ENCODE measurements around the gene ITGA4. TPM values are rescaled to one million over a fixed set of nuclear protein-coding genes. Genes with fewer than 3 reads are reported as not detected.

Gene ITGA4
- total and polyA plus RNA-seq, 2 donors (not counting 3 experiments of a cell fraction or from before 2014, with no cell fraction given) = 1.5 to 2.8 TPM

DNA sequence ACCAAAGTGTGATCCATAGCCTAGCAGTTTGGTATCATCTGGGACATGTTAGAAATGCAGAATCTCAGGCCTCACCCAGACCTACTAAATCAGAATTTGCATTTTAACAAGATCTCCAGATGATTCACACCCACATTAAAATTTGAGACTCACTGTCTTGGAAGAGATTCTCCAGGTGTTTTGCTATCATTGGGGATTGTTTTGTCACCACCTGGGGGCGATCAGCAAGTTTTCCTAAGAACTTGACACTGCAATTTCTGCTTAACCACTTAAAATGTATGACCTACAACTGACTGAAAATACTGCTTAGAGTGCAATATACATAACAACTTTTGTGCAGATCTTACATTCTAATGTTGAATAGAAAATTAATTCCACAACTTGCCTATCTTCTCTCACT is 18.9 kb upstream of the ITGA4 start:
- Histone ChIP-seq H3K79me2 (ENCODE audit: control insufficient read depth, insufficient read depth, low read length) (no peaks in the 10 kb centered on the region), H3K27me3 (ENCODE audit: control insufficient read depth in 2 of 2, insufficient read depth in 2 of 2, low read length in 2 of 2) (peaks cover 4% of the 10 kb centered on the region in 2 experiments), H4K20me1 (replicated peaks; ENCODE audit: control insufficient read depth, extremely low read depth, insufficient read depth, low read length) (no peaks in the 10 kb centered on the region), H3K9me3 (replicated peaks; ENCODE audit: control insufficient read depth, insufficient read depth, low read length) (no peaks in the 10 kb centered on the region), H2AFZ (ENCODE audit: low read depth, low read length) (no peak overlapping the region), H3K9me1 (replicated peaks; ENCODE audit: control insufficient read depth, extremely low read depth, insufficient read depth, low read length) (no peaks in the 10 kb centered on the region), H3K27ac (ENCODE audit: insufficient read depth, low read depth, low read length) (no peak overlapping the region), H3K4me3 (replicated peaks in 1 of 3; ENCODE audit: insufficient read depth in 1 of 3, low read depth in 1 of 3, low read length in 3 of 3) (no peak overlapping the region), H3K36me3 (ENCODE audit: control insufficient read depth in 2 of 2, extremely low read depth in 1 of 2, insufficient read depth in 2 of 2, low read length in 2 of 2) (no peaks in the 10 kb centered on the region), H3K9ac (replicated peaks; ENCODE audit: extremely low read depth, insufficient read depth, low read length) (no peak overlapping the region), H3K4me1 (ENCODE audit: control insufficient read depth, extremely low read depth, insufficient read depth, low read length) (no peaks in the 10 kb centered on the region), H3K4me2 (ENCODE audit: insufficient read depth, low read length) (no peak overlapping the region)
- no TSS peak for BruUV-seq (replicated peaks)
- ChIA-PET CTCF (interaction anchor here (0.9 to 1.2 kb wide), 2 partner anchors 24 to 28 kb away, joined by 3 to 5 read pairs; no protein-coding TSS in a partner anchor), POLR2A (no interaction called here)
- TF ChIP-seq JUN (IDR thresholded peaks at IDR 0.05; ENCODE audit: borderline replicate concordance, insufficient read depth, insufficient read length, low read depth) (no peak), POLR2AphosphoS5 (IDR thresholded peaks at IDR 0.05; ENCODE audit: insufficient read depth, low read depth, low read length) (no peak), POLR2A (IDR thresholded peaks at IDR 0.05; ENCODE audit: low read depth, low read length) (no peak), GATA2 (IDR thresholded peaks at IDR 0.05; ENCODE audit: insufficient read depth, insufficient read length, low read depth, low read length) (no peak), EZH2 (IDR thresholded peaks at IDR 0.05; ENCODE audit: borderline replicate concordance, low read depth, low read length, severe bottlenecking) (no peak), MYC (IDR thresholded peaks at IDR 0.05; ENCODE audit: low read depth, low read length) (no peak)
- TF ChIP-seq, protein P1, sequence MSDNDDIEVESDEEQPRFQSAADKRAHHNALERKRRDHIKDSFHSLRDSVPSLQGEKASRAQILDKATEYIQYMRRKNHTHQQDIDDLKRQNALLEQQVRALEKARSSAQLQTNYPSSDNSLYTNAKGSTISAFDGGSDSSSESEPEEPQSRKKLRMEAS (IDR thresholded peaks at IDR 0.05; ENCODE audit: insufficient read depth, insufficient read length) = no peak
- DNase-seq (ENCODE audit: low read depth, low spot score) (no peak), FAIRE-seq (no peak)
- dilution Hi-C loops (cut with MboI; ENCODE audit: extremely low pct_ligation_motif_present, low sequenced_read_pairs) (no loop called here), intact Hi-C loops (cut with micrococcal nuclease) (no loop called here)

DNA sequence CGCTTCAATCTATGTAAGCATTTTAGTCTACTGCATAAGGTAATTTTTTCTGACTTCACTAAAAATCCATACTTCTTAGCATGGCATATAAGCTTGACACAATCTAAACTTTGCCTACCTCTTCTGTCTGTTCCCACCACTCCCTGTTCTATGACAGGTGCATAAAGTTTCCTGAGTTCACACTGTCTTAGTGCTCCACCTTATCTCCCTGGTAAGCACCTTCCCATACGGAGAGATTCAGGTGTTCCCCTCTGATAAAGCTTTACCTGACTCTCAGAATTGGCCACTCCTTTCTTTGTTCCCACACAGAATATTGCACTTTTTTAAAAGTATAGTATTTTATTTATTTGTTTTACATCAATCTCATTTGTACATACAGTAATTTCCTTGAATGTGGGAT is 16.8 kb upstream of the ITGA4 start:
- Histone ChIP-seq H2AFZ (ENCODE audit: low read depth, low read length) (no peak overlapping the region), H3K79me2 (ENCODE audit: control insufficient read depth, insufficient read depth, low read length) (no peaks in the 10 kb centered on the region), H3K4me1 (ENCODE audit: control insufficient read depth, extremely low read depth, insufficient read depth, low read length) (no peaks in the 10 kb centered on the region), H3K9me1 (replicated peaks; ENCODE audit: control insufficient read depth, extremely low read depth, insufficient read depth, low read length) (no peaks in the 10 kb centered on the region), H3K36me3 (ENCODE audit: control insufficient read depth in 2 of 2, extremely low read depth in 1 of 2, insufficient read depth in 2 of 2, low read length in 2 of 2) (no peaks in the 10 kb centered on the region), H3K9ac (replicated peaks; ENCODE audit: extremely low read depth, insufficient read depth, low read length) (no peak overlapping the region), H3K27me3 (ENCODE audit: control insufficient read depth in 2 of 2, insufficient read depth in 2 of 2, low read length in 2 of 2) (peaks cover 4 to 12% of the 10 kb centered on the region in 2 experiments), H3K9me3 (replicated peaks; ENCODE audit: control insufficient read depth, insufficient read depth, low read length) (no peaks in the 10 kb centered on the region), H4K20me1 (replicated peaks; ENCODE audit: control insufficient read depth, extremely low read depth, insufficient read depth, low read length) (no peaks in the 10 kb centered on the region), H3K4me2 (ENCODE audit: insufficient read depth, low read length) (no peak overlapping the region), H3K4me3 (replicated peaks in 1 of 3; ENCODE audit: insufficient read depth in 1 of 3, low read depth in 1 of 3, low read length in 3 of 3) (no peak overlapping the region), H3K27ac (ENCODE audit: insufficient read depth, low read depth, low read length) (no peak overlapping the region)
- ChIA-PET CTCF (interaction anchor here (1.3 kb wide), 1 partner anchor 275 kb away, joined by 3 read pairs; no protein-coding TSS in a partner anchor), POLR2A (no interaction called here)
- FAIRE-seq (no peak), DNase-seq (ENCODE audit: low read depth, low spot score) (no peak)
- BruUV-seq (replicated peaks) = no TSS peak
- dilution Hi-C loops (cut with MboI; ENCODE audit: extremely low pct_ligation_motif_present, low sequenced_read_pairs) (no loop called here), intact Hi-C loops (cut with micrococcal nuclease) (no loop called here)
- TF ChIP-seq POLR2A (IDR thresholded peaks at IDR 0.05; ENCODE audit: low read depth, low read length) = no peak
- no peak for TF ChIP-seq EZH2 (IDR thresholded peaks at IDR 0.05; ENCODE audit: borderline replicate concordance, low read depth, low read length, severe bottlenecking)
- TF ChIP-seq, protein P2, sequence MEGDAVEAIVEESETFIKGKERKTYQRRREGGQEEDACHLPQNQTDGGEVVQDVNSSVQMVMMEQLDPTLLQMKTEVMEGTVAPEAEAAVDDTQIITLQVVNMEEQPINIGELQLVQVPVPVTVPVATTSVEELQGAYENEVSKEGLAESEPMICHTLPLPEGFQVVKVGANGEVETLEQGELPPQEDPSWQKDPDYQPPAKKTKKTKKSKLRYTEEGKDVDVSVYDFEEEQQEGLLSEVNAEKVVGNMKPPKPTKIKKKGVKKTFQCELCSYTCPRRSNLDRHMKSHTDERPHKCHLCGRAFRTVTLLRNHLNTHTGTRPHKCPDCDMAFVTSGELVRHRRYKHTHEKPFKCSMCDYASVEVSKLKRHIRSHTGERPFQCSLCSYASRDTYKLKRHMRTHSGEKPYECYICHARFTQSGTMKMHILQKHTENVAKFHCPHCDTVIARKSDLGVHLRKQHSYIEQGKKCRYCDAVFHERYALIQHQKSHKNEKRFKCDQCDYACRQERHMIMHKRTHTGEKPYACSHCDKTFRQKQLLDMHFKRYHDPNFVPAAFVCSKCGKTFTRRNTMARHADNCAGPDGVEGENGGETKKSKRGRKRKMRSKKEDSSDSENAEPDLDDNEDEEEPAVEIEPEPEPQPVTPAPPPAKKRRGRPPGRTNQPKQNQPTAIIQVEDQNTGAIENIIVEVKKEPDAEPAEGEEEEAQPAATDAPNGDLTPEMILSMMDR (IDR thresholded peaks at IDR 0.05; ENCODE audit: extremely low read depth in 1 of 2, insufficient read depth in 1 of 2, low read depth in 1 of 2, low read length in 2 of 2) = no peak
- TF ChIP-seq, protein P1 (IDR thresholded peaks at IDR 0.05; ENCODE audit: insufficient read depth, insufficient read length) = no peak
- no peak for TF ChIP-seq GATA2 (IDR thresholded peaks at IDR 0.05; ENCODE audit: insufficient read depth, insufficient read length, low read depth, low read length)
- no peak for TF ChIP-seq MYC (IDR thresholded peaks at IDR 0.05; ENCODE audit: low read depth, low read length)
- no peak for TF ChIP-seq FOS (IDR thresholded peaks at IDR 0.05; ENCODE audit: borderline replicate concordance, insufficient read depth, low read length)
- TF ChIP-seq JUN (IDR thresholded peaks at IDR 0.05; ENCODE audit: borderline replicate concordance, insufficient read depth, insufficient read length, low read depth) = no peak
- TF ChIP-seq POLR2AphosphoS5 (IDR thresholded peaks at IDR 0.05; ENCODE audit: insufficient read depth, low read depth, low read length) = no peak

Data from endothelial cell of umbilical vein (primary cell).